ENCODE results near the gene MRPS7.

DNA sequence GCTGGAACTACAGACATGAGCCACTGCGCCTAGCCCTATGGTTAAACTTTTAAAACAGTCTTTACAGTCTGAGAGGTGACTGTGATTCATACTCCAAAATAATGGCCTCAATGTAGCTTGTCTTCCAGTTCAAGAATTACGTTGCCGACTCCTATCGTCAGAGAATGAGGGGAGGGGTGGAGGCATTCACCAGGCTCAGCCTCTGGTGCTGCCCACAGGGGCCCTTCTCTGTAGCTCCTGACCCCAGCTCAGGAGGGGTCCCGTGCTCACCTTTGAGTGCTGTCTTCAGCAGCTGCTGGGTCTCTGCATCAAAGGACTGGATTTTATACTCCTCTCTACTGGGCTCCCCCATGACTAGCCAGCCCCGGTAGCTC is 8.2 kb downstream of the MRPS7 start:
- TF ChIP-seq, protein P1, sequence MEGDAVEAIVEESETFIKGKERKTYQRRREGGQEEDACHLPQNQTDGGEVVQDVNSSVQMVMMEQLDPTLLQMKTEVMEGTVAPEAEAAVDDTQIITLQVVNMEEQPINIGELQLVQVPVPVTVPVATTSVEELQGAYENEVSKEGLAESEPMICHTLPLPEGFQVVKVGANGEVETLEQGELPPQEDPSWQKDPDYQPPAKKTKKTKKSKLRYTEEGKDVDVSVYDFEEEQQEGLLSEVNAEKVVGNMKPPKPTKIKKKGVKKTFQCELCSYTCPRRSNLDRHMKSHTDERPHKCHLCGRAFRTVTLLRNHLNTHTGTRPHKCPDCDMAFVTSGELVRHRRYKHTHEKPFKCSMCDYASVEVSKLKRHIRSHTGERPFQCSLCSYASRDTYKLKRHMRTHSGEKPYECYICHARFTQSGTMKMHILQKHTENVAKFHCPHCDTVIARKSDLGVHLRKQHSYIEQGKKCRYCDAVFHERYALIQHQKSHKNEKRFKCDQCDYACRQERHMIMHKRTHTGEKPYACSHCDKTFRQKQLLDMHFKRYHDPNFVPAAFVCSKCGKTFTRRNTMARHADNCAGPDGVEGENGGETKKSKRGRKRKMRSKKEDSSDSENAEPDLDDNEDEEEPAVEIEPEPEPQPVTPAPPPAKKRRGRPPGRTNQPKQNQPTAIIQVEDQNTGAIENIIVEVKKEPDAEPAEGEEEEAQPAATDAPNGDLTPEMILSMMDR (IDR thresholded peaks at IDR 0.05; ENCODE audit: poor library complexity), result no peak
- no peak for TF ChIP-seq EZH2 (IDR thresholded peaks at IDR 0.05; ENCODE audit: borderline replicate concordance)

Measured in hepatocyte (in vitro differentiated cells).